DMS153 treated with DMSO at 0.1 percent for 48 hours (cell line): Measurements from ENCODE around the gene ADAM30.

ENCODE experiments used
- DNase-seq: peaks from one replicate; lab custom pipeline; 2025; ENCODE audit not compliant: unreplicated experiment; lab: John Stamatoyannopoulos, UW

Gene ADAM30

DNA sequence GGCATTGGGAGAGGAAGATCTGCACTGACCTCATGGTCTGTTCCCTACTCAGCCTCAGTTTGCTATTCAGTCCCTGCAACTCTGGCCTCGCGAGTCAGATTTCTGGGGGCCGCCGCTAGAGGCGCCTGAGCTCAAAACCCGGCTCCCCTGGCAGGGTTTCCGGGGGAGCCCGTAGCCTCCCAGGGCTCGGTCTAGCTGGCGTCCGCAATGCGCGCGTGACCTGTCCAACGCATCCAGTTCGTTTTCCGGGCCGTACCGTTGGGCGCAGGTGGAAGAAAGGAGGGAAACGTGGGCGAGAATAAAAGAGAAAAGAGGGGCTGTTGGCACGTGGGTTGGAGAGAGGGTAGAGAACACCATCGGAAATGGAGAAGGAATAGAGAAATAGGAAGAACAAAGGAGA lies at the start of gene ADAM30:
Gene ADAM30, minus strand, starts transcription at position 213 of the 400 bp plus-strand sequence. Its CDS starts 179 bp downstream, at position 34.
- no peak for DNase-seq

- DNase-seq = no peak
Measured at GRCh38 chr1:119943216-119943615, 46.9 kb upstream of the ADAM30 start.

GRCh38 chr1:119941392-119941791 lies 45.1 kb upstream of the ADAM30 start:
- DNase-seq = no peak

DNA sequence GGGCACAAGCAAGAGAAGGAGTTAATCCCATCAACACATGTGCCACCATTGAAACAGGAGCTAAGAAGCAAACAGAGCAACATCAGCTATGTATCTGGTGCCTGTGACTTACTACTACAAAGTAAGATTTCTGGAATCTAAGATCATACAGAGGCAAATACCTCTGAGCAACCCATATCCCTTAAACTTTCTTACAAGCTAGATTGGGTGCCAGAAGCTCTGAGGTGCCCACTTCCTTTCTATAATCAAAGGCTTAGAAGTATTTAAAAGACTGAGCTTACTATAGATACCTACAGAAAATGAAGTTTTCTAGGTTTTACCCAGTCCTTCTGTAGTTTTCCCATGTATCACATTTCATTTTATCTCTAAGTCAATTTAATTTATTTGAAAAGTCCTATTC lies 44.4 kb upstream of the ADAM30 start:
- no peak for DNase-seq

DNA sequence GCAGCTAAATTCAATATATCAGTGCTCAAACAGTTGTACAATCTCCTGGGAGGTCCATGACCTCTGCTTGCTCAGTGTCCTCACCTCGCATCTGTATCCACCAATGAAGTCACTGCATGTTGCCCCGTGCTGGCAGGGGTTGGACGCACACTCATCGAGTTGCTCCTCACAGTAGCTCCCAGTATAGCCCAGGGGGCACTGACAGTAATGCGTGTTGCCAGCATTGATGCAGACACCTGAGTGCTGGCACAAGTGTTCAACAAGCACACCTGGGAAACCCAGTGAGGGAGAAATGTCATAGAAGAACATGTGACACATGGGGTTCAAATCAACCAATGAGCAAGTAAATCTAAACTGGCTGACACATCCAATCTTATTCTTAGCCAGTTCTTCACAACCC lies 40.9 kb upstream of the ADAM30 start:
- DNase-seq = no peak

DNA sequence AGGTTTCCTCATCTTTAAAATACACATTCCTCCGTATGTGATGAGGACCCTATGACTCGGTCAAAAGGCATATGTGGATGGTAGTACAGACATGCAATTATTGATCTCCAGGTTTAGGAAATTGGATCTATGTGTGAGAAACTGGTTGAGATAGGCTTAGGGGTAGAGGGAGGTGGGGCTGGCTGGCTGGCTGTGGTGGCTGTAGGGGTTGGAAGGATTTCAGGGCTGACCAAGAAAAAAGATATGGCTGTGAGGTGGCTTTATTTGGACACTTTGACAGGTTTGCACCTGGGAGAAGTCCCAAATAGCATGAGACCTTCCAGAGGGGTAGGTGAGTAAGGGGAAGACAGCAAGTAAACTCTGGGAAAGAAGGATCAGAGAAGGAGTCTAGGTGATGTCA lies 39.6 kb upstream of the ADAM30 start:
- DNase-seq = no peak

DNA sequence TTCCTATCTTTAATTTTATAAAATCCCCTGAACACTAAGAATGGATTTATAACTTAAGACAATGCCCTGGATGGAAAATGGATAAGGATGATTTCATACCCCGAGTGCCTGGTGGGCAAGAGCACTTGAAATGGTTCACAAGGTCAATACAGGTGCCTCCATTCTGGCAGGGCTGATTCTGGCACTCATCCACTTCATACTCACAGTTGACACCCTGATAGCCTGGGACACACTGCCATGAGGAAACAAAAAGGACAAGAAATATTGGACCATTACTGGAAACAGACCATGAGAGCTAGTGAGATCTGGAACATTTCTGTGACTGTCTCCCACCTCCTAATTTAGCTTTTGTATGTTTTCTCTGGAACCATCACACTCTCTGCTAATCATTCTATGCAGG lies 39.1 kb upstream of the ADAM30 start:
- DNase-seq = no peak

DNA sequence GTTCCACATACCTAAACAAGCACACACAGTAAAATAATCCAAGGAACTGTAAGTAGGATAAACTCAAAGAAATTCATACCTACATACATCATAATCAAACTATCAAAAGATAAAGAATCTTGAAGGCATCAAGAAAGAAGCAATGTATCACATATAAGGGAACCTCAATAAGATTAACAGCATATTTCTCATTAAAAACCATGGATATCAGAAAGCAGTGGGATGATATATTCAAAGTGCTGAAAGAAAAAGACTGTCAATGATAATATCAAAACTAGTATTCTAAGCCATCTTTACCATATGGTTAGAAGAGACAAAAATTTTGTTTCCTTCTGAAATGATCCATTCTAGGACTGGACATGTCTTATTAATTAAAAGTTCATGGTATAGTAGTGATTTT lies 37.1 kb upstream of the ADAM30 start:
- DNase-seq = no peak

GRCh38 chr1:119929643-119930315 lies 33.5 kb upstream of the ADAM30 start:
- DNase-seq = no peak

DNA sequence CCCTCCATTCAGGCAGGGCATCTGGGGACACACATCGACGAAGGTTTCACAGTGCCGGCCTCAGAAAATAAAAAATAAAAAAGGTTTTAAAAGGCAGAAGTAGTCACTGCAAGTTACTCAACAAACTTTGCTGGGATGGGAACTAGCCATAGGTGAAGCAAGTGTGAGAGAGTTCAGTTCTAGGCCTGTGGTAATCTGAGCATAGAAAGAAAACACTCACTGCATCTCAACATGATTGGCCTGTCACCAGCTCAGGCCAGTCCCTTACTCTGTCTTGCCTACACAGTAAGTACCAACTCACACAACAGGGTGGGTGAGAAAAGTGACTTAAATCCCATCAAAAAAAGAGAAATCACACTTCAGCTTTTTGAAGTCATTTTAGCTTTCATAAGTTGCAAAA lies 30.2 kb upstream of the ADAM30 start:
- DNase-seq = no peak

GRCh38 chr1:119924948-119925898 lies 28.9 kb upstream of the ADAM30 start:
- no peak for DNase-seq

DNA sequence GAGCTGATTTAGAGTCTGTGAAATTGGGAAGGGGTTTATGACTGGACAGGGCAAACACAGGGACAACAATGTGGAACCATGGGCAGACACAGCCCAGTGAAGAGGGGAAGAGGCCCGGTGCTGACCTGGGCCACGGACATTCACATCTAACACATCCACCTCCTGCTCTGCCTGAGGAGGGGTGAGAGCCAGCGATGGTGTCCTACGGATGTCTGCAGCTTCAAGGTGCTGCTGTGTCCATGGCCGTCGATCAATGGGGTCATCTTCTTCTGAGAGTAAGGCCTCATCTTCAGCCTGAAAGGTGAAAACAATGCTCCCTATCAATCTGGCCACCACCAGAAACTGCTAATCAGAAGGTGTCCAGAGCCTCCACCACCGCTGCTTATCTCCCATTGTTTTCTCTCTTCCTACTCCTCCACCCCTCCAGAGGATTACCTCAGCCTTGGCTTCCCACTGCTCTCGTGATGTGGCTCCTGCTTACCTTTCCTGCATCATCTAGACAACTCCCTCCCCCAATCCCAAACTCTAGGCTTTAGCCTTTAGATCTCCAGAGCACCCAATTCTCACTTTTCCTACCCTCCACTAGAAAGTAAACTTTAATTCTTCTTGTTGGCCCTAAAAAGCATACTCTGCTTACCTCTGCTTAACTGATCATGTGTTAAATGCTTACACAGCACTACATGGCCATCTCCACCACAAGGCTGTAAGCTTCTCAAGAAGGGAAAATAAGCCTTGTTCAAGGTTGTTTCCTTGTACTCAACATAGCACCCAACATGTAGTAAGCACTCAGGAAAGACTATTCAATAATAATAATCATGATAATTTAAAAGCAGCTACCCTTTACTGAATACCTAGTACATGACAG lies 24.0 kb upstream of the ADAM30 start:
- no peak for DNase-seq

GRCh38 chr1:119919241-119919640 lies 22.9 kb upstream of the ADAM30 start:
- no peak for DNase-seq

DNA sequence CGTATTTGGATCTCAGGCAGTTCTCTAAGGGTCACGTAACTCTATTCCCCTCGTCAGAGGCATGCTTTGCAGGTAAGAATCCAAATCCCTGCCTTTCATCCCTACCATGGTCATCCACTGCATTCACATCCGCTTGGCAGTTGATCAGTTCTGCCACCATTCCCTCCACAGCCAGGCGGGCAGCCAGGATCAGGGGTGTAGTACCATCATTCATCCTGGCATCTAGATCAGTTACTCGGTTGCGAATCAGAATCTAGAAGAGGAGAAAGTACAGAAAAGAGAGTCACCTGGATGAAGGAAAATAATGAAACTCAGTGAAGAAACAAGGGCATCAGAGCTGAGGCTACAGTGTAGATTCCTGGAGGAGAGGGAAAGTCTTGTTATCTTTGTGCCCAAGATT lies 22.0 kb upstream of the ADAM30 start:
- DNase-seq = no peak

DNA sequence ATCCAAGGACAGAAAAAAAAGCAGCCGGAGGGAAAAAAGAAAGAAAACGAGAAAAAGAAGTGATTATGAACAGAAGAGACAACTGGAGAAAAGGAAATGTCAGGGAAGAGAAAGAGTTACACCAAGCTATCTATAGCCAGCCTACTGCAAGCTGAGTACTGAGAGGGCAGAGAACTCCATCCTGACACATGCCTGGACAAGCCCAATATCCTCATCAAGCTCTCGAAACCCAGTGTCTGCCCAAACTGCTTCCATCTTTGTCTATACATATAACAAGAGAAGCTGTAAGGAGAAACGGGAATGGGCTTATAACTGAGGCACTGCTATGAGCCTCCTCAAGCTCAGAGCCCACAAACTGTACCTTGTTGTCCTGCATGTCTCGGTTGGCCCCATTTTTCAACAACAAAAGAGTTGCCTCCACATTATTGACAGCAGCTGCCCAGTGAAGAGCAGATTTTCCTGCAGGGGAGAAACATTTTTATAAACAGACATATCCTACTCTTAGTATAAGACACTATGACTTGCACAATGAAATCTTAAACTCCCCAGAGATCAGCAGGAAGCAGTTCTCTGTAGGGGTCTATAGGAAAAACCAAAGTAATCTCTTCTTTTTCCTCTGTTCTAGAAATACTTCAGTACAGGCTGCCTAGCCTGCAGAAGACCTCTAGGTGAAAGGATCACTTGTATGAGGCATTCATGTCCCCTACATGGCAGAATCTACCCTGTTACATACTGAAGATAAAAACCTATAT lies 21.2 kb upstream of the ADAM30 start:
- DNase-seq = no peak

DNA sequence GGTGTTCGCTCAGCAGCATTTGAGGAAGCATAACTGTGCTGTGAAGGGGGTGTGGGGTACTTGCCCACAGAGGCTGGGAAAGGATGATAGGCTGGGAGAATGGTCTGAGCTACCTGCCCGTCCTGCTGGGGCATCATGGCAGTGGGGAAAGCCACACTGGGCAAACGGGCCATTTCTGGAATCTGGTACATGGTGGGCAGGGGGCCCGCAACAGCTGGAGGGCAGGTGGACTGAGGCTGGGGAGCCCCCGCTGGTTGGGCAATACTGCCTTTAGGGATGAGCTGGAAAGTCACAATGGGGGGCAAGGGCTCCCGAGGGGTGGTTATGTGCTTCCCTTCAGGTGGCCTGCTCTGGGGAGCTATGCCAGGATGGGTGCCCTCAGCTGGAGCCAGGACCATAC lies 19.2 kb upstream of the ADAM30 start:
- no peak for DNase-seq

DNA sequence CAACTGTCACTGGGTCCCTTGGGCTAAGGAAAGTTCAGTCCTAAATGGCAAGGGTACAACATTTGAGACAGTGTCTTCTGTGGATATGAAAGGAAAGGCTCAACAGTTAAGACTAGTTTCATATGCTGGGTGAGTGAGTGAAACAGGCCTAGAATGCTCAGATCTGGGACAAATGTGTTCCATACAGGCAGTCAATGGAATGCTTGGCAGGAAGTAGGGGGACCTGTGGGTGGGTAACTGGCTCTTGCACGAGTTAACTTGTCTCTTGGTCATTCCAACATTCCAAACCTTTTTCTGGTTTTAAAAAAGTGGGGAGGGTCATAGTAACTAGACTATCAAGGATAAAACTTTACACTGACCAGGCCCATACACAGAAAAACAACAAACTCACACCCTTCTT lies 17.8 kb upstream of the ADAM30 start:
- no peak for DNase-seq

GRCh38 chr1:119912963-119913362 lies 16.6 kb upstream of the ADAM30 start:
- no peak for DNase-seq

DNA sequence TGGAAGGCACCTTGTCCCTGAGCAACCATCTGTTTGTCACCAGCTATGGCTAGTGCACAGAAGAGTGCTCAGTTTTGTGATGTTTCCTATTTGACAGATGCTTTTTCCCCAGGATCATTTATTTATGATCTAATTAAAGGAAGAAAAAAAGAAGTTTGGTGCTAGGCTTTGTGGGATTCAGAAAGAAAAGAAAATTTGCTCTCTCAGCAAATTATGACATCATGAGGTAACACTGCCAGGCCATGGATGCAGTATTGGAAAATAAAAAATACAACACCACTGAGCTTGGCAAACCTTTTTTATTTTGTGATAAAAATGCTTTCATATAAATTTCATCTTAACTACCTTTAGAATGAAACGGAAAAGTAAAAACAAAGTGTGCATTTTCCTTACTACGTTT lies 15.5 kb upstream of the ADAM30 start:
- DNase-seq = no peak

DNA sequence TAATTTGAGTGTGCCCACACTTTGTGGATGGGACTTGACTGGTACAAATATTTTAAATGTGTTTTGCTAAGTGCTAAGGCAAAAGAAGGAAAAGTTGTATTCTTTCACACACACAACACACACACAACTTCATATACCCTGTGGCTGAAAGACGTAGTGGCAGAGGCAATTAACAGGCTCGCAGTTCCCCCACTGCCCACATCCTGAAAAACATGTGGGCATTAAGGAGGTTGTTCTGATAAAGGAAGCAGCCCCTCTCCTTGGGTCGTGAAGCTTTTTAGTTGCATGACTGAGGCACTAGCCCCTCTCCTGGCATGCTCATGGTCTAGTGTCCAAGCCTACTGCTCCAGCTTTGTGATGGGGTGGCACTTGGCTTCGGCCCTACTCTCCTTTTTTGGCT lies 14.3 kb upstream of the ADAM30 start:
- DNase-seq = no peak
